ENCODE data around the gene CELA3A.
"Not testable (repeated sequence)": the region's sequence is repeated elsewhere in the genome, so short reads cannot be mapped to it uniquely, and the experiment has no call there.

DNA sequence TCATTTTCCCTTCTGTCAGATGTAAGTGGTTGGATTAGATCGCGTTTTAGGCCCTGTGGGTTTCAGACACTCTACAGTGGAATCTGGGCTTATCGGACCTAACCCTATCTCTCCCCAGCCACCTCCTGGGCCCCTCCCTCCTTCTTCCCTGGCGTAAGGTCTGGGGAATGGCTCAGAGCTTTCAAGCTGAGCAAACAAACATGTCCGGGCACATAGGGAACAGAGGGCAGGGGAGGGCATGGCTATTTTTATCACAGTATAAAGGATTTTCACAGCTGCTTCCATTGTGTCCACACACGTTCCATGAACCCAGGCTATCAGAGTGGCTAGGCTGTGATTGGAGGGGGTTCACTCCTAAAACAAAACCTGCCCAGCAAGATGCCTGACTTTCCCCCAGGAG is 26.8 kb upstream of the CELA3A start:
- TF ChIP-seq, protein P1, sequence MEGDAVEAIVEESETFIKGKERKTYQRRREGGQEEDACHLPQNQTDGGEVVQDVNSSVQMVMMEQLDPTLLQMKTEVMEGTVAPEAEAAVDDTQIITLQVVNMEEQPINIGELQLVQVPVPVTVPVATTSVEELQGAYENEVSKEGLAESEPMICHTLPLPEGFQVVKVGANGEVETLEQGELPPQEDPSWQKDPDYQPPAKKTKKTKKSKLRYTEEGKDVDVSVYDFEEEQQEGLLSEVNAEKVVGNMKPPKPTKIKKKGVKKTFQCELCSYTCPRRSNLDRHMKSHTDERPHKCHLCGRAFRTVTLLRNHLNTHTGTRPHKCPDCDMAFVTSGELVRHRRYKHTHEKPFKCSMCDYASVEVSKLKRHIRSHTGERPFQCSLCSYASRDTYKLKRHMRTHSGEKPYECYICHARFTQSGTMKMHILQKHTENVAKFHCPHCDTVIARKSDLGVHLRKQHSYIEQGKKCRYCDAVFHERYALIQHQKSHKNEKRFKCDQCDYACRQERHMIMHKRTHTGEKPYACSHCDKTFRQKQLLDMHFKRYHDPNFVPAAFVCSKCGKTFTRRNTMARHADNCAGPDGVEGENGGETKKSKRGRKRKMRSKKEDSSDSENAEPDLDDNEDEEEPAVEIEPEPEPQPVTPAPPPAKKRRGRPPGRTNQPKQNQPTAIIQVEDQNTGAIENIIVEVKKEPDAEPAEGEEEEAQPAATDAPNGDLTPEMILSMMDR (IDR thresholded peaks at IDR 0.05; ENCODE audit: insufficient read depth, low read length, poor library complexity, severe bottlenecking): not testable (repeated sequence)
- TF ChIP-seq EZH2phosphoT487 (conservative IDR thresholded peaks at IDR 0.05; ENCODE audit: low read length): not testable (repeated sequence)
